HG03175 (cell line): Measurements from ENCODE around the gene VPS51.

Experiments
- ATAC-seq: cut with Tn5 transposase; IDR thresholded peaks from one replicate; pipeline ENCODE4 v1.9.1; 2021; ENCODE audit warnings: mild to moderate bottlenecking, moderate library complexity; ENCODE audit not compliant: unreplicated experiment

VPS51 gene

DNA sequence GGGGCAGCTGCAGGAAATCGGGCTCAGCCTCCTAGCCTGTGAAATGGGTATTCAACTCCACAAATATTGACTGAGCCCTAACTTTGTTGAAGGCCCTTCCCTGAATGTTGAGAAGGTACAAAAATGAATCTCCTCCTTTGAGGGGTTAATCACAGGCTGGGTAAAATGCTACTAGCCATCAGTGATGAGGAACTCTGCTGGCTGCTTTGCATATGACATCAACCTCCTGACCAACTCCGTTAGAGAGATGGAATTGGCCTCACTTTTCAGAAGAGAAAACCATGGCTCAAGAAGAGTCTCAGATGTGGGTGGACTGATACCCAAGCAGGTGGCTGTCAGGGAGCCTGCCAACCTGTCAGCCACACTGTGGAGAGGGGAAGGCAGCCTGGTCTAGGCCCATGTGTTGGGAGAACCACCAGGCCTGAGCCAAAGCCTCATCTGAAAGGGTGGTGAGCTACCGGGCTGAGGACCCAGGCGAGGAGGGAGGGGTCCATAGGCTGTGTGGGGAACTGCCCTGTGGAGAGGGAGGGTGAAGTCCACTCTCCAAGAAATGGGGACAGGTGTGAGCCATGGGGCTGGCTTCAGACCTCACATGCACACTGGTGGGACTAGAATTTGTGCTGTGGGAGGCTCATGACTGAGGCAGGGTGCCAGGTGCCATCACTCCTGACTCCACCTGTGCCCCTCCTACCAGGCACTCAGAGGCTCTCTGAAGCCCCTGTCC is 23.9 kb upstream of the VPS51 start:
- ATAC-seq = no peak

DNA sequence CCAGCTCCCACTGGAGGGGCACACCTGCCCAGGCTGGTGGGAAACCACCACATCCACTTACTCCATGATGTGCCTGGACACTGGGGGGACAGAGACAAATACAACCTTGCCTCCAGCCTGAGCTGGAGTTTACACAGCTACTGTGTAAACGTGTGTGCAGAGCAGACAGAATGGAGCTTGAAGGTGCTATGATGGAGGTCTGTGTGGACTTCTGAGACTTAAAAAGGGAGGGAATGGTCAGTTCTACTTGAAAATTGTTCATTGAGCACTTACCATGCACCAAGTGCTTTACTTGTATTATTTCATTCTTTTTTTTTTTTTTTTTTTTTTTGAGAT is 23.4 kb upstream of the VPS51 start:
- no peak for ATAC-seq

DNA sequence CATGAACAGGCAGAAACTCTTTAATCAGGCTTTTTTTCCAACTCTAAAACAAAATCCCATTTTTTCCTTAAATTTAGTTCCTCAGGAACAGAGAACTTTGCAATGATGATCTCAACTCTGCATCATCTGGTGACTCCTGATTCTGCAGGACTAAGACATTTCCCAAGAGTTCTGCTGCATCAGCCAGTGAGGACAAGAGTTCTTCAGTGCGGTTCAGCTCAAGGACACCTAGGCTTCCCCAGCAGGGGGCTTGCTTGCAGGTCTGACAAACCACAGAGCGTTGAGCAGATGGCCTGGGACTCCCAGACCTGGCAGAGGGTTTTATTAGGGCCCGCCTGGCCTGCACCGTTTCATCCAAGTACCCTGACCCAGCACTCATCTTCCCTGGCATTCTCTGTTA is 18.6 kb upstream of the VPS51 start:
- no peak for ATAC-seq

DNA sequence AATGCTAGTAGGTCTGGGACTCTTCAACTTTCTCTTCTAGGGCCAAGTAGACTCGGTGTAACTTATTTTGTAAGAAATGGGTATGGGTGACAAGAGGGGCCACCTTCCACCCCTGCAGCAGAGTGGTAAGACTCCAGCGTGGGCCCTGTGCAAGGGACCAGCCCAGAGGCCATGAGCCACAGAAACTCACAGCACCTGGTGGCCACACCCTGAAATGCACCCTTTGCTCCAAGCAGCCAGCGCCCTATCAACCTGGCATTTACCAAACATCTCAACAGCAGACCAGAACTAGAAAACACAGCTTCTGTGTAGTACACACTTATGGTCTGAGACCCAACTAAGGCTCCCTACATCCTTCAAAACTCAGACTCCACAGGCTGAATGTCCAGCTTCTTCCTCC is 17.9 kb upstream of the VPS51 start:
- peak; percentile 47 for ATAC-seq

DNA sequence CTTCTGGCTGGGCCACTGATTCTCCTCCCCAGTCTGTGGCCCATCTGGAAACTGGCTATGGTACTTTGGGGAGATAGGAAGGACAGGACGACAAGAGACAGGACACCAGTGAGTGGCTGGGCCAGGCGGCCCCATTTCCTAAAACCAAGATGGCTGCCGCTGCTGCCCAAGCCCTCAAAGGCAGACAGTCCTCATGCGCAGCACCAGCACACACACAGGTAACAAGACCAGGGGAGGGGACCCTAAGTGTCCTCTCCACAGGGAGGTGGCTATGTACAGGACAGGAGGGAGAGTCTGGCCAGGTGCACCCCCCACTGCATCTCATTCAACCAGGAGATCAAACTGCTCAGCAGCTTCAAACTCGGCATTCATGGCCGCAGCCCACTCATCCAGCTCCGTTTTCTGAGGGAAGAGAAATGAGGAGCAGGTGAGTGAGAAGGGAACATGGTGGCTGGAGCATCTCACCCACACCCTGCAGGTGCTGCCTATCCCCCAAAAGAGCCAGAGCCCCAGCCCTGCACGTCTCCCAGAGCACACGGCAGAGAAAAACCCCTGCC is 17.1 kb upstream of the VPS51 start:
- no peak for ATAC-seq

DNA sequence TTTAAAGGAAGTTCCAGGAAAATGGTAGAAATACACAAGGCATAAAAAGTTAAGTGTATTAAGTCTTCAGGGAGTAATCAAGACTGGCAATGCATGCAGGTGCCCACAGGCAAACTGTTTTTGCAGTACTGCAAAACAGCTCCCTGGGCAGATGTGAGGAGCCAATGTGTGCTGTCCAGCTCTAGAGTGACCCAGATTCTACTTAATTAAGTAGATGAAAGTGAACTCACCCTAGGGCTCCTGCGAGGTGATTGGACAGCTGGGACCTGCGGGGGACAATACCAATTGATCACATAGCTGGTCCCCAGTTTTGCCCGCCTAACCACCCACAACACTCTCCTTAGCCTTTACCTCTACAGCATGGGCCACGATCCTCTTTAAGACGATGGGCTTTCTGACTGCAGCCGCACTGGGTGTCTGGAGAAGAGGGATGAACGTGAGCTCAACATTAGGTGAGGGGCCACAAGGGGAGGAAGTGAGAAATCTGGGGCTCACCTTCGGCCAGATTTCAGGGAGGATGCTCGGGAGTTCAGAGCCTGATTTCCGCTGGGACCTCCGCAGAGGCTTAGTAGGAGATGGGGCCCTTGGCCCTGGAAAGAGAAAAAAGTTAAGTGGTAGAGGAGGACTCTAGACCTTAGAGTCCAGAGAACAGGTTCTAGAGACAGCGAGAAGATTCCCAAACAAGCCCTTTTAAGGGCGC is 12.7 kb upstream of the VPS51 start:
- ATAC-seq = peak; percentile 3

DNA sequence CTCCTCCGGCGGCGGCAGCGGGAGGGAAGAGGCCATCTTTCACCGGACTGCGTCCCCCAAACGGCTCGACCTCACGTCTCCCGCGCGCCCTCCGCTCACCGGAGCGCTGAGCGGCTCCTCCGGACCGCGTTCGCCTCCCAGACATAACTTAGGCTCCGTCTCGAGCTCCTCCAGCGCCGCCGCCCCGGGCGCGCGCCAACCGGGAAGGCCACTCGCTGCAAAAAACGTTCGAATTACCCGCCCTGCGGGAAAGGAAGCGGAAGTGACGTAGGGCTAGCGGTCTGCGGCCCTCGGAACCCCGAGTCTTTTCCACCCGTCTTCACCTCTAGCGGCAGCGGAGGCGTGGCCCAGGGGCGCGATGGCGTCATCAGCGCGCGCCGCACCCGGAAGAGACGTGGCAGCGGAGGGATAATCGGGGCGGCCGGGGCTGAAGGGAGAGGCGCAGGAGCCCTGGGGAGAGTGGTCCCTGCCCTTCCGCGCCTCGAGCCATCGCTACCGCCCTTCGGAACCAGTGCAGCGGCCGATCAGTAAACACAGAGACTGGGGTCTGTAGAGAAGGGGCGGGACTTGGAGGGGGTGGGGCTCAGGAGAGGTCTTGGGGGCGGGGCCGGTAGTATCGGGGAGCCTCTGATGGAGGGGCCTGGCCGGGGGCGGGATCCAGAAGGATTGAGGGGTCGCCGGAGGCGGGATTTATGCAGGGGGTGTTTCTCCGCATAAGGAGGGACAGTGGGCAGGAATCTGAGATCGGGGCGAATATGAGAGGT is 12.0 kb upstream of the VPS51 start, which contains the start of the genes CDCA5 and ZFPL1:
Gene CDCA5, minus strand, starts transcription at position 207 of the 764 bp plus-strand sequence. Its CDS starts 62 bp downstream, at position 145.
Gene ZFPL1, plus strand, starts transcription at position 389 of the 764 bp plus-strand sequence. CDS start 477 bp downstream, outside the sequence.
- peak; percentile 79 for ATAC-seq

DNA sequence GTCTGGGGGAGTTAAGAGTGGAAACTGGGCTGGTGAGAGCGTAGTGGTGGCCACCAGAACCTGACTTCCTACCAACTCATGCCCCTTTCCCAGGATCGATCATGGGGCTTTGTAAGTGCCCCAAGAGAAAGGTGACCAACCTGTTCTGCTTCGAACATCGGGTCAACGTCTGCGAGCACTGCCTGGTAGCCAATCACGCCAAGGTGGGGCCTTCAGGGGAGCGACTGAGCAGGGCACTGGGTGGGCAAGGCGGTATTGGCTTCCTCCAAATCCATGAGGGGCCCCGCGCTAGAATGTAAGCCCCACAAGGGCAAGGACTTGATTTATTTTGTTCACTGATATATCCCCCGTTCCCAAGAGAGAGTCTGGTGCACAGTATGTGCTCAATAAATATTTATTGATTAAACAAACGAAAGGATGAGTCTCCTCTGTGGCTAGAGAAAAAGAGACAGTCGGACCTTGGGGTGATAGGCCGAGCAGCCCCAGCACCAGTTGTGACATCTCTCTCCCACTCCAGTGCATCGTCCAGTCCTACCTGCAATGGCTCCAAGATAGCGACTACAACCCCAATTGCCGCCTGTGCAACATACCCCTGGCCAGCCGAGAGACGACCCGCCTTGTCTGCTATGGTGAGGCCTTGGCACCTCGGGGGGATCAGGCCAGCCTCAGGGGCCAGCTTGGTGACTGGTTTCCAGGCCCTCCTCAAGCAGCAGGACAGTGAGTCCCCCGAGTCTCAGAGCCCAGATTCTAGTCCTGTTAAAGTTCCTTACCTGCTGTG is 11.2 kb upstream of the VPS51 start:
- no peak for ATAC-seq

DNA sequence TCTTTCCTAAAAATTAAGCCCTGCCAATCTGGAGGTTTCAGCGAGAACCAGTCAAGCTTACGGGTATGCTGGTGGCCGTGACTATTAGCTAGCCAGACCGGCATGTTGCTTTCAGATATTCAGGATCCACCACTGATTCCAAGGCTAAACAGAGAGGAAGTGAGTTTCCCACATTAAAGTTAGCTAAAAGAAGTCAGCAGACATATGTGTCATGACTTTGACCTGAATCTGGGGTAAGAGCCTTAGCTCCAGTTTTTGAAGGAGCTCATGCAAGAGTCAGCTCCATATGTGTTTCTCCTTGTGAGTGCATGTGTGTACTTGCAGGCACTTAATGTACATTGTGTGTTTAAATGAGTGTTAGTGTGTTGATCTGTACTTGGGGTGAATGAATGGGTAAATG is 10.6 kb upstream of the VPS51 start:
- ATAC-seq = no peak

DNA sequence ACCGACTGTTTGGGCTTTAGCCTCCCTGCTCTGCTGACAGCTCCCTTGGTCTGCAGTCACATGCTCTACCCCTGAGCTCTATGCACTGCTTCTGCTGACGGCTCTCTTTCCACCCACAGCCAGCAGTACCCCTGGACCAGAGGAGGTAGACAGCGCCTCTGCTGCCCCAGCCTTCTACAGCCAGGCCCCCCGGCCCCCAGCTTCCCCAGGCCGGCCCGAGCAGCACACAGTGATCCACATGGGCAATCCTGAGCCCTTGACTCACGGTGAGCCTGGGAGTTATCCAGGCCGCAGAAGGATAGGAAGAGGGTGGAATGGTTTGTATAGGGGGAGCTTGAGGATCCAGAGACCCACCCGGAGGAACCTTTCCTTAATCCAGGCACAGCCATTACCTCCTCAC is 9.2 kb upstream of the VPS51 start:
- no peak for ATAC-seq

DNA sequence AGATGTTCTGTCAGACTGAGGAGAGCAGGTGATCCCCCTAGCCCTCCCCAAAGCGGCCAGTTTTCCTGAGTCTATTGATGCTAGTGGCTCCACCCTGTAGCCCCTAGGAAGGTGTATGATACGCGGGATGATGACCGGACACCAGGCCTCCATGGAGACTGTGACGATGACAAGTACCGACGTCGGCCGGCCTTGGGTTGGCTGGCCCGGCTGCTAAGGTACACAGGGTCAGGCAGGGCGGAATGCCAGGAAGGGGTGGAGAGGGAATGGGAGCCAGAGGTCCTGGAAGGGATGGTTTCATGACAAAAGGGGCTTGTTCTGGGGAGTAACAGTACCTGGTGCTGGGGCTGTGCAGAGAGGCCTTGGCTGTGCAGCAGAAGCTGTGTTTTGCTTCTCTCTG is 8.8 kb upstream of the VPS51 start:
- no peak for ATAC-seq

DNA sequence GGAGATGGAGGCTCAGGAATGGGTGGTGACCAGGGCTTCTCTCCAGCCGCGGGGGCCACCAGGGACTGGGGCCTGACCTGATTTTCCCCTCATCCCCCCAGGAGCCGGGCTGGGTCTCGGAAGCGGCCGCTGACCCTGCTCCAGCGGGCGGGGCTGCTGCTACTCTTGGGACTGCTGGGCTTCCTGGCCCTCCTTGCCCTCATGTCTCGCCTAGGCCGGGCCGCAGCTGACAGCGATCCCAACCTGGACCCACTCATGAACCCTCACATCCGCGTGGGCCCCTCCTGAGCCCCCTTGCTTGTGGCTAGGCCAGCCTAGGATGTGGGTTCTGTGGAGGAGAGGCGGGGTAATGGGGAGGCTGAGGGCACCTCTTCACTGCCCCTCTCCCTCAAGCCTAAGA is 8.2 kb upstream of the VPS51 start:
- ATAC-seq = no peak

DNA sequence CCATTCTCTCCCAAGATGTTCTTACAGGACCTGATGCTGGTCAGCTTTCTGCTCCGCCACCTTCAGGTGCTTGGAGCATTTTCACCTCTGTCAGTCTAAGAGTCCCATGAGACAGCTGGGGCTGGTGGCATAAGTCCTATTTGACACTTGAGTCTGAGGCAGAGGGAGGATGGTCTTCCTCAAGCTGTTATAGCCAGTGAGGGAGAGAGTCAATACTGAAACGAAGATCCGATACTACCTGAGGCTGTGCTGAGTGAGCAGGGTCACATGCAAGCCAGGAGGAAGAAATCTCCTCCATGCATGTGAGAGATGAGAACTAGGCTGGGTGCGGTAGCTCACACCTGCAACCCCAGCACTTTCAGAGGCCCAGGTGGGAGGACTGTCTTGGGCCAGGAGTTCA is 6.4 kb upstream of the VPS51 start:
- ATAC-seq = no peak

DNA sequence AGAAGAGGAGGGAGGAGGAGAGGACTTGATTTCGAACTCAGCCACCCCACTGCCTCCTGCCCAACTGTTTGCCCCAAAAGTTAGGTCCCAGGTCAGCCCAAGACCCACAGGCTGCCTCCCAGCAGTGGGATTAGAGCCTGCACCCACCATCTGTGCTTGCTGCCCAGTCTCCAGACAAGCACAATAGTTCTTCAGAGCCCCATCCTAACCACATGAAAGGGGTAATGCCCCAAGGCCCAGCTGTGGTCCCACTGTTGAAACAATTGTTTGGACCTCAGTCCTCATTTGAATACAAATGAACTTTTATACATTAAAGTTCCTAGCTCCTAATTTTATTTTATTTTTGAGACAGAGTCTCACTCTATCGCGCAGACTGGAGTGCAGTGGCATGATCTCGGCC is 5.4 kb upstream of the VPS51 start:
- no peak for ATAC-seq

DNA sequence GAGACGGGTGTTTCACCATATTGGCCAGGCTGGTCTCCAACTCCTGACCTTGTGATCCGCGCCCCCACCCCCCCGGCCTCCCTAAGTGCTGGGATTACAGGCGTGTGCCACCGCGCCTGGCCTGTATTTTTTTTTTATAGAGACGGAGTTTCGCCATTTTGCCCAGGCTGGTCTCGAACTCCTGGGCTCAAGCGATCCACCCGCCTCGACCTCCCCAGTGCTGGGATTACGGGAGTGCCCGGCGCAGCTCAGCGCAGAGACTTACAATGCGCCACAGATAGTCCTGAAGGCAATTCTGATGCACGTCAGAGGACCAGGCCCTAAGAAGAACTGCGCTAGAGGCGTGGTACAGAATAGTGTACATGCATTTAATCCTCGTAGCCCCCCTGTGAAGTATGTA is 587 bp upstream of the VPS51 start:
- no peak for ATAC-seq

DNA sequence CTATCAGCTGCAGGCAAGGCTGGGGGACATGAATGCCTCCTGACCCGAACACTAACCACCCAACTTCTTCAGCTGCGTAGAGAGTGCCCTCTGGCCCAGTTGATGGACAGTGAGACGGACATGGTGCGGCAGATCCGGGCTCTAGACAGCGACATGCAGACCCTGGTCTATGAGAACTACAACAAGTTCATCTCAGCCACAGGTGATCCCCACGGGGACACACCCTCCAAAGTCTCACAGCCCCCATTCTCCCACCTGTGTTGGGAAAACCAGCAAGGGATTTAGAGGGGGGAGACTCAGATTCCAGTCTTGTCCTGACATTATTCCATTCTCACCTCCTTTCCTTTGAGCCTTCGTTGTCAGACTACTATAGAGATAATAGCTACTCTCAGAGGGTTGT is 912 bp downstream of the VPS51 start:
- ATAC-seq = no peak

DNA sequence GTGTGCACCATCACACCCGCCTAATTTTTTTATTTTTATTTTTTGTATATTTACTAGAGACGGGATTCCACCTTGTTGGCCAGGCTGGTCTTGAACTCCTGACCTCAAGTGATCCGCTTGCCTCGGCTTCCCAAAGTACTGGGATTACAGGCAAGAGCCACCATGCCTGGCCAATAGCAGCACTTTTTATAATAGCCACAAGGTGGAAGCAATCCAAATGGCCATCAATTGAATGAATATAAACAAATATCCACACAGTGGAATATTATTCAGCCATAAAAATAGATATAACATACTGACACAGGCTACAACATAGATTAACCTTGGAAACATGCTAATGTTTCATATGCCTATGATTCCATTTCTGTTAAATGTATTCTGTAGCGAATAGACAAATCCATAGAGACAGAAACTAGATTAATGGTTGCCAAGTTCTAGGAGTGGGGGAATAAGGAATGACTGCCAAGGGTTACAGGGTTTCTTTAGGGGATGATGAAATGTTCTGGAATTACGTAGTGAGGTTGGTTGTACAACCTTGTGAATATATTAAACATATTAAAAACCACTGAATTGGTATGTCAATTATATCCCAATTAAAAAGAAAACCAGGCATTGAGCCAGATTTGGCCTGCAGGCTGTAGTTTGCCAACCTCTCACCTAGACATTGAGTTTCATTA is 4.8 kb downstream of the VPS51 start:
- no peak for ATAC-seq

DNA sequence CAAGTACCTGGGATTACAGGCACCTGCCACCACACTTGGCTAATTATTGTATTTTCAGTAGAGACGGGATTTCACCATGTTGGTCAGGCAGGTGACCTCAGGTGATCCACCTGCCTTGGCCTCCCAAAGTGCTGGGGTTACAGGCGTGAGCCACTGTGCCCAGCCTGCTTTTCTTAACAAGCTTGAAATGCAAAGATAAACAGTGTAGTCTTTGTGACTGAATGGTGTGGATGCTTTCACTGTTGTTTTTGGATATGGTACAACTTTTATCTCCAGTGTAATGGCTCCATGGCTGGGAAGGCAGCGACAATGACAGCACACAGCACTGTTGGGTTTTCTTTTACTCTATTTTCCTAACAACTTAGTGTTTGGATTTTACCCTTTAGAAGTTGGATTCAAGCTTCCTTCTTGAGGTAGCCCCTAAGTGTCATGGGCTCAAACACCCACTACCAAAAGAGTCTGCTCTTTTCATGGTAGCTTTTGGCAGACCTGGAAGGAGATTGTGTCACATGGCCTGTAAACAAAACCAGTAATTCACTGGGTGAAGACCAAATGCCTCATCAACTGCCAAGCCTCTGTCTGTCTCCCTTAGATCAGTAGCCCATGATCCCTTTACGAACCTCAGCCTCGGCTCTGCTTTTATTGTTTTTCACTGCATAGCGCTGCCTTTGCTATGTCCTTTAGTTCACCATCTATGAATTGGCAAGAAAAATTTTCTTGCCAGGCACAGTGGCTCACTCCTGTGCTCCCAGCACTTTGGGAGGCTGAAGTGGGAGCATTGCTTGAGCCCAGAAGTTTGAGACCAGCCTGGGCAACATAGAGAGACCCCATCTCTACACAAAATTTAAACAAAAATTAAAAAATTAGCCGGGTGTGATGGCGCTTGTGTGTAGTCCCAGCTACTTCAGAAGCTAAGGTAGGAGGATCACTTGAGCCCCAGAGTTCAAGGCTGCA is 6.4 kb downstream of the VPS51 start:
- no peak for ATAC-seq

DNA sequence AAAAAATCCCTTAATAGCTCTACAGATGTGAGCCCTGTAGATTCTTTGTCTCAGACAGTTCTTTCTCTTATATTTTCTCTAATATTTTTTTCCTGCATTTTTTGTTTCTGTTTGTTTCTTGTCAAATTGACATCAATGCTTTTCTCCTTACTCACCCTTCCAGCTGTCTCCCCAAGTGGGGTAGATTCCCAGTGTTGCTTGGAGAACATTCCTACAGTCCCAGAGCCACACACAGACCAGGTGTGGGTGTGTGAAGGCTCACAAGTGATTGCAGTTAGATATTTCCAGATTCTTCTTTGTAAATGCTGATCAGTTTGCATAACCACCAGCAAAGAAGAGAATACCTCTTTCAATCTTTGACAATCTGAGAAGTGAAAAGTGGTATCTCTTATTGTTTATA is 7.5 kb downstream of the VPS51 start:
- ATAC-seq = no peak
